ENCODE measurements around the gene PHF11.

DNA sequence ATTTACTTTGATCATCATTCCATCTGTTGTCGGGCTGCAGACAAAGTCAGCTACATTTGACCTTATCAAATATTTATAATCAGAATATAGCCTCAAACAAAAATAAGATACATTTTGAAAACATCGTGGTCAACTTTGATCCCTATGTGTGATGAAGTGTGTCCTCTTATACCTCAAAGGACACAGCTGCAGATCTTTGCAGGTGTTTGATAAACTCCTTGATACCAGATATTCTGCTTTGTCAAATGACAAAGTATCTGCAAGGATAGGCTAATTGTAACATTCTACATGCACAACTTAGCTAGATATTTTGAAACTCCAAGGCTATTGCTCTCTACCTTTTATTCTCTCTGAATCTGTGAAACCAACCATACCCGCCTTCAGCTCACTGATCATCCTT, 44.0 kb downstream of the PHF11 start:
- TF ChIP-seq, protein P1, sequence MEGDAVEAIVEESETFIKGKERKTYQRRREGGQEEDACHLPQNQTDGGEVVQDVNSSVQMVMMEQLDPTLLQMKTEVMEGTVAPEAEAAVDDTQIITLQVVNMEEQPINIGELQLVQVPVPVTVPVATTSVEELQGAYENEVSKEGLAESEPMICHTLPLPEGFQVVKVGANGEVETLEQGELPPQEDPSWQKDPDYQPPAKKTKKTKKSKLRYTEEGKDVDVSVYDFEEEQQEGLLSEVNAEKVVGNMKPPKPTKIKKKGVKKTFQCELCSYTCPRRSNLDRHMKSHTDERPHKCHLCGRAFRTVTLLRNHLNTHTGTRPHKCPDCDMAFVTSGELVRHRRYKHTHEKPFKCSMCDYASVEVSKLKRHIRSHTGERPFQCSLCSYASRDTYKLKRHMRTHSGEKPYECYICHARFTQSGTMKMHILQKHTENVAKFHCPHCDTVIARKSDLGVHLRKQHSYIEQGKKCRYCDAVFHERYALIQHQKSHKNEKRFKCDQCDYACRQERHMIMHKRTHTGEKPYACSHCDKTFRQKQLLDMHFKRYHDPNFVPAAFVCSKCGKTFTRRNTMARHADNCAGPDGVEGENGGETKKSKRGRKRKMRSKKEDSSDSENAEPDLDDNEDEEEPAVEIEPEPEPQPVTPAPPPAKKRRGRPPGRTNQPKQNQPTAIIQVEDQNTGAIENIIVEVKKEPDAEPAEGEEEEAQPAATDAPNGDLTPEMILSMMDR (IDR thresholded peaks at IDR 0.05) = no peak
- TF ChIP-seq EZH2 (IDR thresholded peaks at IDR 0.05) (no peak), EZH2phosphoT487 (IDR thresholded peaks at IDR 0.05) (no peak)

All from neural progenitor cell (in vitro differentiated cells).